HepG2 (cell line): ENCODE data around the gene TCAP. TPM values are rescaled to one million over a fixed set of nuclear protein-coding genes. Genes with fewer than 3 reads are reported as not detected.
A peak's percentile ranks its signal among the peaks of the same experiment; 100 is the strongest.

Experiments used
- ATF2 ChIP-seq: sonication (generic); formaldehyde crosslinking; IDR thresholded peaks from 2 replicates; pipeline ENCODE4 v1.4.0; 2020; ENCODE audit warnings: missing genetic modification reagents
- CHD2 ChIP-seq: IDR thresholded peaks from 2 replicates; pipeline ENCODE4 v1.6.1; 2011; ENCODE audit warnings: low read depth, low read length, improper control_type of control experiment
- E2F1 ChIP-seq: sonication (generic); formaldehyde crosslinking; IDR thresholded peaks from 2 replicates; pipeline ENCODE4 v1.5.0; 2020; ENCODE audit warnings: missing genetic modification reagents
- HOXA5 ChIP-seq: sonication (generic); formaldehyde crosslinking; IDR thresholded peaks from 2 replicates; pipeline ENCODE4 v1.4.0; 2020; ENCODE audit warnings: missing genetic modification reagents
- MAFG ChIP-seq: sonication (generic); formaldehyde crosslinking; IDR thresholded peaks from 2 replicates; pipeline ENCODE4 v1.5.1; 2020; ENCODE audit warnings: mild to moderate bottlenecking, missing genetic modification reagents
- MTA1 ChIP-seq: sonication (generic); formaldehyde crosslinking; IDR thresholded peaks from 2 replicates; pipeline ENCODE4 v1.4.0; 2020; ENCODE audit warnings: missing genetic modification reagents, mild to moderate bottlenecking, borderline replicate concordance
- NFRKB ChIP-seq: fragments of 450-650 bp; IDR thresholded peaks from 2 replicates; pipeline ENCODE4 v1.6.1; 2017
- NR2C2 ChIP-seq: sonication (generic); formaldehyde crosslinking; IDR thresholded peaks from 2 replicates; pipeline ENCODE4 v1.4.0; 2020; ENCODE audit warnings: missing genetic modification reagents, mild to moderate bottlenecking, moderate library complexity, borderline replicate concordance
- PAX8 ChIP-seq: sonication (generic); formaldehyde crosslinking; IDR thresholded peaks from 2 replicates; pipeline ENCODE4 v1.8.0; 2022; ENCODE audit warnings: mild to moderate bottlenecking, missing genetic modification reagents, borderline replicate concordance
- TBX2 ChIP-seq: sonication (generic); formaldehyde crosslinking; IDR thresholded peaks from 2 replicates; pipeline ENCODE4 v1.5.0; 2020; ENCODE audit warnings: missing genetic modification reagents, mild to moderate bottlenecking, borderline replicate concordance
- ZBTB34 ChIP-seq: sonication (generic); formaldehyde crosslinking; IDR thresholded peaks from 2 replicates; pipeline ENCODE4 v1.8.0; 2022; ENCODE audit warnings: mild to moderate bottlenecking, missing genetic modification reagents
- ZFP62 ChIP-seq: sonication (generic); formaldehyde crosslinking; IDR thresholded peaks from 2 replicates; pipeline ENCODE4 v1.4.0; 2020; ENCODE audit warnings: missing genetic modification reagents
- ZNF17 ChIP-seq: sonication (generic); formaldehyde crosslinking; IDR thresholded peaks from 2 replicates; pipeline ENCODE4 v1.5.0; 2020; ENCODE audit warnings: mild to moderate bottlenecking, missing genetic modification reagents
- ZNF816 ChIP-seq: sonication (generic); formaldehyde crosslinking; IDR thresholded peaks from 2 replicates; pipeline ENCODE4 v1.8.0; 2022; ENCODE audit warnings: missing genetic modification reagents, mild to moderate bottlenecking, borderline replicate concordance
- ZSCAN30 ChIP-seq: sonication (generic); formaldehyde crosslinking; IDR thresholded peaks from 2 replicates; pipeline ENCODE4 v1.5.0; 2020; ENCODE audit warnings: mild to moderate bottlenecking, missing genetic modification reagents
- polyA plus RNA-seq, 8 experiments: library from polyadenylated mRNA; depleted of rRNA in 3 of 8; stranded (reverse) in 7 of 8; unstranded in 1 of 8; fragments of >200 nt; fragmentation: Illumina TruSeq in 4 of 8; extraction: Trizol in 4 of 8; gene quantifications; 2 replicates each; pipeline versions ENCODE4 v1.2.1 to v1.2.3, GENCODE V29; 2011 to 2016; ENCODE audit warnings: low read depth in 4 of 8, missing spikeins in 1 of 8, mixed read lengths in 1 of 8; ENCODE audit not compliant: insufficient read depth in 1 of 8
- total RNA-seq, 5 experiments: library from RNA; depleted of rRNA; stranded (reverse); fragments of >200 nt; fragmentation: Illumina TruSeq; extraction: Trizol; gene quantifications; 2 replicates each; pipeline ENCODE4 v1.2.3, GENCODE V29; 2016; ENCODE audit warnings: low read depth in 1 of 5
- TF ChIP-seq, protein P1 (sequence below): sonication (generic); formaldehyde crosslinking; IDR thresholded peaks from 2 replicates; pipeline ENCODE4 v1.4.0; 2020; ENCODE audit warnings: mild to moderate bottlenecking, missing genetic modification reagents, borderline replicate concordance
- TF ChIP-seq, protein P2 (sequence below): sonication (generic); formaldehyde crosslinking; IDR thresholded peaks from 2 replicates; pipeline ENCODE4 v1.4.0; 2020; ENCODE audit warnings: mild to moderate bottlenecking, missing genetic modification reagents, borderline replicate concordance

Gene TCAP
- total and polyA plus RNA-seq, 2 of the 13 experiments (the other 11 are each of a cell fraction or from before 2014, with no cell fraction given), result 0.24 to 0.65 TPM

GRCh38 chr17:39702901-39703893 is 38.0 kb downstream of the TCAP start (continued):
- TF ChIP-seq, protein P1, sequence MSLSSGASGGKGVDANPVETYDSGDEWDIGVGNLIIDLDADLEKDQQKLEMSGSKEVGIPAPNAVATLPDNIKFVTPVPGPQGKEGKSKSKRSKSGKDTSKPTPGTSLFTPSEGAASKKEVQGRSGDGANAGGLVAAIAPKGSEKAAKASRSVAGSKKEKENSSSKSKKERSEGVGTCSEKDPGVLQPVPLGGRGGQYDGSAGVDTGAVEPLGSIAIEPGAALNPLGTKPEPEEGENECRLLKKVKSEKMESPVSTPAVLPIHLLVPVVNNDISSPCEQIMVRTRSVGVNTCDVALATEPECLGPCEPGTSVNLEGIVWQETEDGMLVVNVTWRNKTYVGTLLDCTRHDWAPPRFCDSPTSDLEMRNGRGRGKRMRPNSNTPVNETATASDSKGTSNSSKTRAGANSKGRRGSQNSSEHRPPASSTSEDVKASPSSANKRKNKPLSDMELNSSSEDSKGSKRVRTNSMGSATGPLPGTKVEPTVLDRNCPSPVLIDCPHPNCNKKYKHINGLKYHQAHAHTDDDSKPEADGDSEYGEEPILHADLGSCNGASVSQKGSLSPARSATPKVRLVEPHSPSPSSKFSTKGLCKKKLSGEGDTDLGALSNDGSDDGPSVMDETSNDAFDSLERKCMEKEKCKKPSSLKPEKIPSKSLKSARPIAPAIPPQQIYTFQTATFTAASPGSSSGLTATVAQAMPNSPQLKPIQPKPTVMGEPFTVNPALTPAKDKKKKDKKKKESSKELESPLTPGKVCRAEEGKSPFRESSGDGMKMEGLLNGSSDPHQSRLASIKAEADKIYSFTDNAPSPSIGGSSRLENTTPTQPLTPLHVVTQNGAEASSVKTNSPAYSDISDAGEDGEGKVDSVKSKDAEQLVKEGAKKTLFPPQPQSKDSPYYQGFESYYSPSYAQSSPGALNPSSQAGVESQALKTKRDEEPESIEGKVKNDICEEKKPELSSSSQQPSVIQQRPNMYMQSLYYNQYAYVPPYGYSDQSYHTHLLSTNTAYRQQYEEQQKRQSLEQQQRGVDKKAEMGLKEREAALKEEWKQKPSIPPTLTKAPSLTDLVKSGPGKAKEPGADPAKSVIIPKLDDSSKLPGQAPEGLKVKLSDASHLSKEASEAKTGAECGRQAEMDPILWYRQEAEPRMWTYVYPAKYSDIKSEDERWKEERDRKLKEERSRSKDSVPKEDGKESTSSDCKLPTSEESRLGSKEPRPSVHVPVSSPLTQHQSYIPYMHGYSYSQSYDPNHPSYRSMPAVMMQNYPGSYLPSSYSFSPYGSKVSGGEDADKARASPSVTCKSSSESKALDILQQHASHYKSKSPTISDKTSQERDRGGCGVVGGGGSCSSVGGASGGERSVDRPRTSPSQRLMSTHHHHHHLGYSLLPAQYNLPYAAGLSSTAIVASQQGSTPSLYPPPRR, result peak; percentile 85
- peak; percentile 96 for TF ChIP-seq ZNF816 (CRISPR knock-in tag)
- peak; percentile 83 for TF ChIP-seq NR2C2 (CRISPR knock-in tag)
- no peak for TF ChIP-seq ZBTB34 (CRISPR knock-in tag)
- no peak for TF ChIP-seq ZFP62 (CRISPR knock-in tag)
- TF ChIP-seq ZSCAN30 (CRISPR knock-in tag), result 0 out of 2 replicates have a peak, but pooled peaks have one; percentile 29
- TF ChIP-seq E2F1, result no peak
- no peak for TF ChIP-seq NFRKB
- no peak for TF ChIP-seq MAFG (CRISPR knock-in tag)
- peak; percentile 98 for TF ChIP-seq MTA1 (CRISPR knock-in tag)
- no peak for TF ChIP-seq ZNF17
- TF ChIP-seq, protein P2, sequence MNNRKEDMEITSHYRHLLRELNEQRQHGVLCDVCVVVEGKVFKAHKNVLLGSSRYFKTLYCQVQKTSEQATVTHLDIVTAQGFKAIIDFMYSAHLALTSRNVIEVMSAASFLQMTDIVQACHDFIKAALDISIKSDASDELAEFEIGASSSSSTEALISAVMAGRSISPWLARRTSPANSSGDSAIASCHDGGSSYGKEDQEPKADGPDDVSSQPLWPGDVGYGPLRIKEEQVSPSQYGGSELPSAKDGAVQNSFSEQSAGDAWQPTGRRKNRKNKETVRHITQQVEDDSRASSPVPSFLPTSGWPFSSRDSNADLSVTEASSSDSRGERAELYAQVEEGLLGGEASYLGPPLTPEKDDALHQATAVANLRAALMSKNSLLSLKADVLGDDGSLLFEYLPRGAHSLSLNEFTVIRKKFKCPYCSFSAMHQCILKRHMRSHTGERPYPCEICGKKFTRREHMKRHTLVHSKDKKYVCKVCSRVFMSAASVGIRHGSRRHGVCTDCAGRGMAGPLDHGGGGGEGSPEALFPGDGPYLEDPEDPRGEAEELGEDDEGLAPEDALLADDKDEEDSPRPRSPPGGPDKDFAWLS (CRISPR knock-in tag), result no peak
- TF ChIP-seq TBX2 (CRISPR knock-in tag), result peak; percentile 91
- no peak for TF ChIP-seq HOXA5
- TF ChIP-seq PAX8, result peak; percentile 52; the same call in 1 of the 2 replicates
- 0 out of 2 replicates have a peak, but pooled peaks have one; percentile 21 for TF ChIP-seq CHD2
- peak; percentile 79; the same call in 1 of the 2 replicates for TF ChIP-seq ATF2
